Uterus (tissue), 4 donors: ENCODE results near the gene FOXO1. TPM values are rescaled to one million over a fixed set of nuclear protein-coding genes. Genes with fewer than 3 reads are reported as not detected.
A peak's percentile ranks its signal among the peaks of the same experiment; 100 is the strongest.

Experiments used
- DNase-seq, 2 donors: peaks; one replicate each; pipeline ENCODE4 v3.0.0-alpha.2; 2019 to 2020
- H3K27ac ChIP-seq, 2 donors: fragments of 200-600 bp; sonication (generic); 1 replicate in 1 of 2; 2 replicates in 1 of 2; pipeline ENCODE4 v1.5.1; 2016 to 2018
- H3K27me3 ChIP-seq, 2 donors: fragments of 200-600 bp; sonication (generic); one replicate each; pipeline ENCODE4 v1.5.1; 2018 to 2019; ENCODE audit warnings: control low read depth in 1 of 2
- H3K36me3 ChIP-seq, 2 donors: fragments of 200-600 bp; sonication (generic); one replicate each; pipeline ENCODE4 v1.5.1; 2019; ENCODE audit warnings: control low read depth in 1 of 2
- H3K4me1 ChIP-seq, 2 donors: fragments of 200-600 bp; sonication (generic); one replicate each; pipeline ENCODE4 v1.5.1; 2018 to 2019; ENCODE audit warnings: control low read depth in 1 of 2
- H3K4me3 ChIP-seq, 2 donors: fragments of 200-600 bp; sonication (generic); 1 replicate in 1 of 2; 2 replicates in 1 of 2; pipeline ENCODE4 v1.5.1; 2018 to 2019; ENCODE audit warnings: mild to moderate bottlenecking in 1 of 2
- H3K9me3 ChIP-seq, 2 donors: fragments of 200-600 bp; sonication (generic); one replicate each; pipeline ENCODE4 v1.5.1; 2019; ENCODE audit warnings: control low read depth in 1 of 2
- POLR2A ChIP-seq, 2 donors: fragments of 450-650 bp; IDR thresholded peaks; one replicate each; pipeline ENCODE4 v1.6.1; 2016; ENCODE audit warnings: antibody characterized with exemption in 2 of 2, mild to moderate bottlenecking in 1 of 2, moderate library complexity in 1 of 2
- intact Hi-C: fragments of 100-400 bp; cut with DNase I; formaldehyde crosslinking; loops from one replicate; pipeline ENCODE4 v1.15.1; 2023; ENCODE audit warnings: low total_unique reads
- total RNA-seq, 4 donors: library from RNA; depleted of rRNA in 3 of 4; stranded (reverse); fragments of >200 nt in 3 of 4; gene quantifications; one replicate each; pipeline versions ENCODE4 v1.1.0 to v1.2.4, GENCODE V29; 2014 to 2023
- TF ChIP-seq, protein P1 (sequence below), 4 experiments: fragments of 200-600 bp in 2 of 4; fragments of 450-650 bp in 2 of 4; sonication (generic) in 2 of 4; IDR thresholded peaks; one replicate each; pipeline ENCODE4 v1.5.1; 2016 to 2019; ENCODE audit warnings: antibody characterized with exemption in 4 of 4, mild to moderate bottlenecking in 2 of 4, moderate library complexity in 1 of 4
- donor health status: DM: yes; HTN: yes; CAD: no.

Gene FOXO1
- total RNA-seq, 4 donors from 2014 or later, result 46.8 to 130 (median 60.9) TPM

- peak overlapping the region; percentile 22 to 46 for H3K27ac ChIP-seq
- no peak for TF ChIP-seq POLR2A (IDR thresholded peaks at IDR 0.05)
- TF ChIP-seq, protein P1, sequence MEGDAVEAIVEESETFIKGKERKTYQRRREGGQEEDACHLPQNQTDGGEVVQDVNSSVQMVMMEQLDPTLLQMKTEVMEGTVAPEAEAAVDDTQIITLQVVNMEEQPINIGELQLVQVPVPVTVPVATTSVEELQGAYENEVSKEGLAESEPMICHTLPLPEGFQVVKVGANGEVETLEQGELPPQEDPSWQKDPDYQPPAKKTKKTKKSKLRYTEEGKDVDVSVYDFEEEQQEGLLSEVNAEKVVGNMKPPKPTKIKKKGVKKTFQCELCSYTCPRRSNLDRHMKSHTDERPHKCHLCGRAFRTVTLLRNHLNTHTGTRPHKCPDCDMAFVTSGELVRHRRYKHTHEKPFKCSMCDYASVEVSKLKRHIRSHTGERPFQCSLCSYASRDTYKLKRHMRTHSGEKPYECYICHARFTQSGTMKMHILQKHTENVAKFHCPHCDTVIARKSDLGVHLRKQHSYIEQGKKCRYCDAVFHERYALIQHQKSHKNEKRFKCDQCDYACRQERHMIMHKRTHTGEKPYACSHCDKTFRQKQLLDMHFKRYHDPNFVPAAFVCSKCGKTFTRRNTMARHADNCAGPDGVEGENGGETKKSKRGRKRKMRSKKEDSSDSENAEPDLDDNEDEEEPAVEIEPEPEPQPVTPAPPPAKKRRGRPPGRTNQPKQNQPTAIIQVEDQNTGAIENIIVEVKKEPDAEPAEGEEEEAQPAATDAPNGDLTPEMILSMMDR (IDR thresholded peaks at IDR 0.05), result no peak
Measured at GRCh38 chr13:40536443-40537113, 129.9 kb downstream of the FOXO1 start.

DNA sequence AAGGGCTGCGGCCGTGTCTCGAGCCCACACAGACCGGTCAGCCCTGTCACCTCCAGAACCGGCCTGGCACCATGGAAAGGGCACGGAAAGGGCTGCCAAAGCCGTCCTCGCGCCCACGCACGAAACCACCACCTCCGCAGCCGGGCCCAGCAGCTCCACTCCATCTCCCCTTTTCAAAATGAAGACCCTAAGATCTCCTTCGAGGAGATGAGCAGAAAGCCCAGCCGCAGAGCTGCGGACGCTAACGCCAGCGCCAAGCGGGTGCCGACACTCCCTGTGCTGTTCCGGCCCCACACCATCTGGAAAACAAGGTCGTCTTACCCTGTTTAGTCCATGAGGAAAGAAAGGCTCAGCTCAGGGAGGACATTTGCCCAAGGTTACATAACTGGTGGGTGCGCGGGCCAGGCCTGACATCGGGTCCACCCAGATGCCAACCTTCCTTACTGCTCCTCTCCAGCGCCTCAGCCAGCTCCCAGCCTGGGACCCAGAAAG, 131.1 kb downstream of the FOXO1 start:
- H3K27me3 ChIP-seq, result no peaks in the 10 kb centered on the region
- H3K4me3 ChIP-seq, result no peak overlapping the region
- H3K36me3 ChIP-seq, result no peaks in the 10 kb centered on the region
- H3K4me1 ChIP-seq, result no peaks in the 10 kb centered on the region
- intact Hi-C loops, result no loop called here
- TF ChIP-seq, protein P1 (IDR thresholded peaks at IDR 0.05), result no peak
- no peak for TF ChIP-seq POLR2A (IDR thresholded peaks at IDR 0.05)
- H3K27ac ChIP-seq, result no peak overlapping the region
- no peak for DNase-seq
- no peaks in the 10 kb centered on the region for H3K9me3 ChIP-seq

More at GRCh38 chr13:40536443-40537113, 129.9 kb downstream of the FOXO1 start:
- no peak overlapping the region for H3K4me3 ChIP-seq
- no peak for DNase-seq
- H3K27me3 ChIP-seq, result no peaks in the 10 kb centered on the region
- no peaks in the 10 kb centered on the region for H3K36me3 ChIP-seq
- H3K4me1 ChIP-seq, result no peaks in the 10 kb centered on the region
- intact Hi-C loops, result no loop called here
- no peaks in the 10 kb centered on the region for H3K9me3 ChIP-seq

- no peak for DNase-seq
- TF ChIP-seq POLR2A (IDR thresholded peaks at IDR 0.05), result no peak
- TF ChIP-seq, protein P1 (IDR thresholded peaks at IDR 0.05), result no peak
- no peaks in the 10 kb centered on the region for H3K9me3 ChIP-seq
- H3K27me3 ChIP-seq, result no peaks in the 10 kb centered on the region
- no peak overlapping the region for H3K4me3 ChIP-seq
- intact Hi-C loops, result no loop called here
- H3K4me1 ChIP-seq, result no peaks in the 10 kb centered on the region
- H3K36me3 ChIP-seq, result no peaks in the 10 kb centered on the region
- no peak overlapping the region for H3K27ac ChIP-seq
Measured at GRCh38 chr13:40534456-40534855, 132.0 kb downstream of the FOXO1 start.

- Histone ChIP-seq H3K27me3 (no peaks in the 10 kb centered on the region), H3K36me3 (no peaks in the 10 kb centered on the region), H3K27ac (no peak overlapping the region), H3K9me3 (peaks cover 0 to 5% of the 10 kb centered on the region in 2 donors), H3K4me3 (no peak overlapping the region), H3K4me1 (no peaks in the 10 kb centered on the region)
- TF ChIP-seq, protein P1 (IDR thresholded peaks at IDR 0.05), result no peak
- TF ChIP-seq POLR2A (IDR thresholded peaks at IDR 0.05), result no peak
- intact Hi-C loops, result no loop called here
- DNase-seq, result no peak
Measured at GRCh38 chr13:40533072-40533471, 133.4 kb downstream of the FOXO1 start.

GRCh38 chr13:40530961-40531360, 135.5 kb downstream of the FOXO1 start:
- TF ChIP-seq POLR2A (IDR thresholded peaks at IDR 0.05), result no peak
- TF ChIP-seq, protein P1 (IDR thresholded peaks at IDR 0.05), result no peak

More at GRCh38 chr13:40530961-40531360, 135.5 kb downstream of the FOXO1 start:
- no peak overlapping the region for H3K27ac ChIP-seq
- peaks cover 0 to 14% of the 10 kb centered on the region in 2 donors for H3K9me3 ChIP-seq
- H3K4me3 ChIP-seq, result no peak overlapping the region
- no peak for DNase-seq
- no peaks in the 10 kb centered on the region for H3K4me1 ChIP-seq
- no peaks in the 10 kb centered on the region for H3K36me3 ChIP-seq
- intact Hi-C loops, result no loop called here
- no peaks in the 10 kb centered on the region for H3K27me3 ChIP-seq
